ENCODE data around the gene OR2A12. TPM values are rescaled to one million over a fixed set of nuclear protein-coding genes. Genes with fewer than 3 reads are reported as not detected.

The OR2A12 gene
- polyA plus RNA-seq, 1 donor from 2014 or later, result not detected

GRCh38 chr7:144110272-144110671, 24.2 kb downstream of the OR2A12 start:
- no peaks in the 10 kb centered on the region for H3F3A ChIP-seq (ENCODE audit: insufficient read depth, low read length, poor library complexity, severe bottlenecking)
- H4K20me1 ChIP-seq (ENCODE audit: insufficient read depth), result no peaks in the 10 kb centered on the region
- no peak overlapping the region for H3K9ac ChIP-seq (ENCODE audit: low read length)
- H3K4me2 ChIP-seq (ENCODE audit: low read length), result no peak overlapping the region
- no peaks in the 10 kb centered on the region for H3K9me2 ChIP-seq (ENCODE audit: insufficient read depth, low read length)
- H3K36me3 ChIP-seq (ENCODE audit: insufficient read depth, low read length), result no peaks in the 10 kb centered on the region
- no peaks in the 10 kb centered on the region for H3K79me2 ChIP-seq (replicated peaks; ENCODE audit: insufficient read depth, low read length)
- H2AFZ ChIP-seq (ENCODE audit: low read depth, low read length), result no peak overlapping the region
- no peak overlapping the region for H3K4me3 ChIP-seq (ENCODE audit: low read length)
- H3K9me3 ChIP-seq (ENCODE audit: low read length), result no peaks in the 10 kb centered on the region
- no peak overlapping the region for H3K27ac ChIP-seq (ENCODE audit: low read length)
- no peak for TF ChIP-seq RAD21 (conservative IDR thresholded peaks at IDR 0.05)
- TF ChIP-seq, protein P1, sequence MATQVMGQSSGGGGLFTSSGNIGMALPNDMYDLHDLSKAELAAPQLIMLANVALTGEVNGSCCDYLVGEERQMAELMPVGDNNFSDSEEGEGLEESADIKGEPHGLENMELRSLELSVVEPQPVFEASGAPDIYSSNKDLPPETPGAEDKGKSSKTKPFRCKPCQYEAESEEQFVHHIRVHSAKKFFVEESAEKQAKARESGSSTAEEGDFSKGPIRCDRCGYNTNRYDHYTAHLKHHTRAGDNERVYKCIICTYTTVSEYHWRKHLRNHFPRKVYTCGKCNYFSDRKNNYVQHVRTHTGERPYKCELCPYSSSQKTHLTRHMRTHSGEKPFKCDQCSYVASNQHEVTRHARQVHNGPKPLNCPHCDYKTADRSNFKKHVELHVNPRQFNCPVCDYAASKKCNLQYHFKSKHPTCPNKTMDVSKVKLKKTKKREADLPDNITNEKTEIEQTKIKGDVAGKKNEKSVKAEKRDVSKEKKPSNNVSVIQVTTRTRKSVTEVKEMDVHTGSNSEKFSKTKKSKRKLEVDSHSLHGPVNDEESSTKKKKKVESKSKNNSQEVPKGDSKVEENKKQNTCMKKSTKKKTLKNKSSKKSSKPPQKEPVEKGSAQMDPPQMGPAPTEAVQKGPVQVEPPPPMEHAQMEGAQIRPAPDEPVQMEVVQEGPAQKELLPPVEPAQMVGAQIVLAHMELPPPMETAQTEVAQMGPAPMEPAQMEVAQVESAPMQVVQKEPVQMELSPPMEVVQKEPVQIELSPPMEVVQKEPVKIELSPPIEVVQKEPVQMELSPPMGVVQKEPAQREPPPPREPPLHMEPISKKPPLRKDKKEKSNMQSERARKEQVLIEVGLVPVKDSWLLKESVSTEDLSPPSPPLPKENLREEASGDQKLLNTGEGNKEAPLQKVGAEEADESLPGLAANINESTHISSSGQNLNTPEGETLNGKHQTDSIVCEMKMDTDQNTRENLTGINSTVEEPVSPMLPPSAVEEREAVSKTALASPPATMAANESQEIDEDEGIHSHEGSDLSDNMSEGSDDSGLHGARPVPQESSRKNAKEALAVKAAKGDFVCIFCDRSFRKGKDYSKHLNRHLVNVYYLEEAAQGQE (IDR thresholded peaks at IDR 0.05; ENCODE audit: borderline replicate concordance), result no peak
- TF ChIP-seq POLR2AphosphoS5 (IDR thresholded peaks at IDR 0.05), result no peak
- no peak for TF ChIP-seq EZH2 (IDR thresholded peaks at IDR 0.05; ENCODE audit: borderline replicate concordance, insufficient read depth, low read length, poor library complexity, severe bottlenecking)
- TF ChIP-seq, protein P2, sequence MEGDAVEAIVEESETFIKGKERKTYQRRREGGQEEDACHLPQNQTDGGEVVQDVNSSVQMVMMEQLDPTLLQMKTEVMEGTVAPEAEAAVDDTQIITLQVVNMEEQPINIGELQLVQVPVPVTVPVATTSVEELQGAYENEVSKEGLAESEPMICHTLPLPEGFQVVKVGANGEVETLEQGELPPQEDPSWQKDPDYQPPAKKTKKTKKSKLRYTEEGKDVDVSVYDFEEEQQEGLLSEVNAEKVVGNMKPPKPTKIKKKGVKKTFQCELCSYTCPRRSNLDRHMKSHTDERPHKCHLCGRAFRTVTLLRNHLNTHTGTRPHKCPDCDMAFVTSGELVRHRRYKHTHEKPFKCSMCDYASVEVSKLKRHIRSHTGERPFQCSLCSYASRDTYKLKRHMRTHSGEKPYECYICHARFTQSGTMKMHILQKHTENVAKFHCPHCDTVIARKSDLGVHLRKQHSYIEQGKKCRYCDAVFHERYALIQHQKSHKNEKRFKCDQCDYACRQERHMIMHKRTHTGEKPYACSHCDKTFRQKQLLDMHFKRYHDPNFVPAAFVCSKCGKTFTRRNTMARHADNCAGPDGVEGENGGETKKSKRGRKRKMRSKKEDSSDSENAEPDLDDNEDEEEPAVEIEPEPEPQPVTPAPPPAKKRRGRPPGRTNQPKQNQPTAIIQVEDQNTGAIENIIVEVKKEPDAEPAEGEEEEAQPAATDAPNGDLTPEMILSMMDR (IDR thresholded peaks at IDR 0.05; ENCODE audit: poor library complexity, severe bottlenecking), result no peak
- TF ChIP-seq MXI1 (conservative IDR thresholded peaks at IDR 0.05; ENCODE audit: poor library complexity, severe bottlenecking), result no peak
- no peak for TF ChIP-seq EP300 (conservative IDR thresholded peaks at IDR 0.05; ENCODE audit: poor library complexity, severe bottlenecking)
- TF ChIP-seq SMC3 (conservative IDR thresholded peaks at IDR 0.05; ENCODE audit: poor library complexity), result no peak
- no peak for TF ChIP-seq TAF1 (IDR thresholded peaks at IDR 0.05; ENCODE audit: low read depth)
- H3K27me3 ChIP-seq (ENCODE audit: insufficient read depth, low read depth, low read length), result no peaks in the 10 kb centered on the region

- Histone ChIP-seq H2AFZ (ENCODE audit: low read depth, low read length) (no peak overlapping the region), H3K9me2 (ENCODE audit: insufficient read depth, low read length) (no peaks in the 10 kb centered on the region), H3F3A (ENCODE audit: insufficient read depth, low read length, poor library complexity, severe bottlenecking) (no peaks in the 10 kb centered on the region), H4K20me1 (ENCODE audit: insufficient read depth) (no peaks in the 10 kb centered on the region), H3K79me2 (replicated peaks; ENCODE audit: insufficient read depth, low read length) (no peaks in the 10 kb centered on the region), H3K9me3 (ENCODE audit: low read length) (no peaks in the 10 kb centered on the region), H3K27me3 (ENCODE audit: insufficient read depth, low read depth, low read length) (no peaks in the 10 kb centered on the region), H3K4me2 (ENCODE audit: low read length) (no peak overlapping the region), H3K36me3 (ENCODE audit: insufficient read depth, low read length) (no peaks in the 10 kb centered on the region), H3K9ac (ENCODE audit: low read length) (no peak overlapping the region), H3K27ac (ENCODE audit: low read length) (no peak overlapping the region), H3K4me3 (ENCODE audit: low read length) (no peak overlapping the region)
- TF ChIP-seq EZH2 (IDR thresholded peaks at IDR 0.05; ENCODE audit: borderline replicate concordance, insufficient read depth, low read length, poor library complexity, severe bottlenecking) (no peak), MXI1 (conservative IDR thresholded peaks at IDR 0.05; ENCODE audit: poor library complexity, severe bottlenecking) (no peak), RAD21 (conservative IDR thresholded peaks at IDR 0.05) (no peak), SMC3 (conservative IDR thresholded peaks at IDR 0.05; ENCODE audit: poor library complexity) (no peak)
These were observed 27.6 kb downstream of the OR2A12 start for GRCh38 chr7:144113651-144114050.
